Peyer's patch (tissue), 4 donors: ENCODE results near the gene ZNF598. TPM values are rescaled to one million over a fixed set of nuclear protein-coding genes. Genes with fewer than 3 reads are reported as not detected.

ENCODE experiments used
- DNase-seq, 3 donors: peaks; one replicate each; pipeline ENCODE4 v3.0.0-alpha.2; 2017 to 2019
- H3K27ac ChIP-seq, 4 donors: fragments of 200-600 bp; sonication (generic); one replicate each; pipeline ENCODE4 v1.5.1; 2016 to 2019
- H3K27me3 ChIP-seq, 2 donors: fragments of 200-600 bp; sonication (generic); one replicate each; pipeline ENCODE4 v1.5.1; 2019
- H3K36me3 ChIP-seq, 3 donors: fragments of 200-600 bp; sonication (generic); one replicate each; pipeline ENCODE4 v1.5.1; 2016 to 2019
- H3K4me1 ChIP-seq, 4 donors: fragments of 200-600 bp; sonication (generic); one replicate each; pipeline ENCODE4 v1.5.1; 2016 to 2019
- H3K4me3 ChIP-seq, 4 donors: fragments of 200-600 bp; sonication (generic); 1 replicate in 3 of 4; 2 replicates in 1 of 4; pipeline ENCODE4 v1.5.1; 2016 to 2019; ENCODE audit warnings: mild to moderate bottlenecking in 1 of 4
- H3K9me3 ChIP-seq, 4 donors: fragments of 200-600 bp; sonication (generic); one replicate each; pipeline ENCODE4 v1.5.1; 2016 to 2019; ENCODE audit warnings: mild to moderate bottlenecking in 1 of 4
- POLR2A ChIP-seq, 2 donors: fragments of 450-650 bp; IDR thresholded peaks; one replicate each; pipeline ENCODE4 v1.5.1; 2017; ENCODE audit warnings: antibody characterized with exemption in 2 of 2, mild to moderate bottlenecking in 2 of 2, moderate library complexity in 2 of 2
- total RNA-seq, 4 donors: library from RNA; depleted of rRNA; stranded (reverse); fragments of >200 nt; gene quantifications; one replicate each; pipeline ENCODE4 v1.1.0, GENCODE V29; 2016
- TF ChIP-seq, protein P1 (sequence below), 6 experiments: fragments of 450-650 bp in 4 of 6; fragments of 200-600 bp in 2 of 6; sonication (generic) in 1 of 6; IDR thresholded peaks; one replicate each; pipeline ENCODE4 v1.5.1; 2017 to 2019; ENCODE audit warnings: antibody characterized with exemption in 6 of 6, mild to moderate bottlenecking in 3 of 6, moderate library complexity in 1 of 6

The ZNF598 gene
- total RNA-seq, 4 donors from 2014 or later = 48.5 to 84.0 (median 51.4) TPM

DNA sequence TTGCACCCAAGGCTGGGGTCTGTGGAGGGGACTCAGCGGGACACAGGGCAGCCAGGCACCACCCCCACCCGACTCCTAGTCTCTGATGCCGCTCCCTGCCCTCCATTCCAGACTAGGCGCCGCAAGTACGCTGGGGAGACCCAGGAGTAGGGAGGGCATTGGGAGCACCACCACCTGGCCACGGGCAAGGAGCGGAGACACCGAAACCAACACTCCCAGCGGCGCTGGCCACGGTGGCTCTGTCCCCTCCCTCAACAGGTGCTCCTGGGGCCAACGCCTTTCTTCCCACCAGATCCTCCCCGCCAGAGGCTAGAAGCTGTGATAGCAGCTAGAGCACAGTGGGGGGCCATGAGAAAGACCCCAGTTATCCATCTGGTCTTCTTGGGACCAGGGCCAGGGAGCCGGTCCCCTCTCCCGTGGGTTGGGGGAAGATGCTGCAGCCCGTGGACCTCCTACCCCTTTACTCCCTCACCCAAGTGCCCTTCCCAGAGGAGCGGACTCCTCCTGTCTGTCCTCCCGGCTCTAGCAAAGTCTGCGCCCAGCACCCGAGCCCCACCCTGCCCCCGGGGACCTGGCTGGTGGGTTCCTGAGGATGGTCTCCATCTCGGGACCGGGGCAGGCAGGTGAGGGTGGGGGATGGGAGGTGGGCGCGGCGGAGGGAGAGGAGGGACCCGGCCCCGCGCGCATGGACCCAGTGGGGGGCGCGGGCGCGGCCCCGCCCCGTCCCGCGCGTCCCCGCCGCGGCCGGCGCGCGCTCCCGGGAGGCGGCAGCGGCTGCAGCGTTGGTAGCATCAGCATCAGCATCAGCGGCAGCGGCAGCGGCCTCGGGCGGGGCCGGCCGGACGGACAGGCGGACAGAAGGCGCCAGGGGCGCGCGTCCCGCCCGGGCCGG lies 20.2 kb downstream of the ZNF598 start, which contains the start of gene SYNGR3:
SYNGR3 (plus strand) TSS at position 762 of the 892 bp plus-strand sequence. CDS start 133 bp downstream, outside the sequence.
- peak in 1 of 3 donors; percentile 23 for DNase-seq
- TF ChIP-seq, protein P1, sequence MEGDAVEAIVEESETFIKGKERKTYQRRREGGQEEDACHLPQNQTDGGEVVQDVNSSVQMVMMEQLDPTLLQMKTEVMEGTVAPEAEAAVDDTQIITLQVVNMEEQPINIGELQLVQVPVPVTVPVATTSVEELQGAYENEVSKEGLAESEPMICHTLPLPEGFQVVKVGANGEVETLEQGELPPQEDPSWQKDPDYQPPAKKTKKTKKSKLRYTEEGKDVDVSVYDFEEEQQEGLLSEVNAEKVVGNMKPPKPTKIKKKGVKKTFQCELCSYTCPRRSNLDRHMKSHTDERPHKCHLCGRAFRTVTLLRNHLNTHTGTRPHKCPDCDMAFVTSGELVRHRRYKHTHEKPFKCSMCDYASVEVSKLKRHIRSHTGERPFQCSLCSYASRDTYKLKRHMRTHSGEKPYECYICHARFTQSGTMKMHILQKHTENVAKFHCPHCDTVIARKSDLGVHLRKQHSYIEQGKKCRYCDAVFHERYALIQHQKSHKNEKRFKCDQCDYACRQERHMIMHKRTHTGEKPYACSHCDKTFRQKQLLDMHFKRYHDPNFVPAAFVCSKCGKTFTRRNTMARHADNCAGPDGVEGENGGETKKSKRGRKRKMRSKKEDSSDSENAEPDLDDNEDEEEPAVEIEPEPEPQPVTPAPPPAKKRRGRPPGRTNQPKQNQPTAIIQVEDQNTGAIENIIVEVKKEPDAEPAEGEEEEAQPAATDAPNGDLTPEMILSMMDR (IDR thresholded peaks at IDR 0.05) = no peak
- TF ChIP-seq POLR2A (IDR thresholded peaks at IDR 0.05) = no peak
- H3K36me3 ChIP-seq = peaks cover 0 to 23% (median 0%) of the 10 kb centered on the region in 3 donors
- peaks cover 0 to 4% (median 0%) of the 10 kb centered on the region in 4 donors for H3K9me3 ChIP-seq
- H3K4me3 ChIP-seq = peak within 1 kb of the TSS; percentile 46 to 71 (median 52)
- peaks cover 0 to 22% of the 10 kb centered on the region in 2 donors for H3K27me3 ChIP-seq
- peak within 1 kb of the TSS; percentile 4 to 85 (median 80) for H3K27ac ChIP-seq
- H3K4me1 ChIP-seq = peaks cover 3 to 57% (median 24%) of the 10 kb centered on the region in 4 donors

DNA sequence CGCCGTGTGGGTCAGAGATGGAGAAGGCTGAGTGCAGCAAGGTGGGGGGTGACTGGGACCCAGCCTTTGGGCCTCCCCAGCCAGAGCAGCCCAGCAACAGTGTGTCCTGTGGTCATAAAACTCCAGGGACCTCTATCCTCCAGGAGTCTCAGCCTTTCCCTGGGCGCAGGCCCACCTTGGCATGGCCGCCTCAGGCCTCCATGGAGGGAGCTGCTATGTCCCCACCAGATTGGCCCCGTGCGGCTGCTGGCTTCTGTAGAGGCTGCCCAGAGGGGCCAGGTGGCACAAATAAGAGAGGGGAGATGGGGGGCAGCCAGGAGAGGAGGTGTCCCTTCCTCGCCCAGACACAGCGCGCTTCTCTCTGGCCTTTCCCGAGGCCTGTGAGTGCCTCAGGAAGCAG lies 22.4 kb downstream of the ZNF598 start:
- Histone ChIP-seq H3K27me3 (peaks cover 0 to 22% of the 10 kb centered on the region in 2 donors), H3K4me3 (no peak overlapping the region), H3K36me3 (peaks cover 0 to 23% (median 0%) of the 10 kb centered on the region in 3 donors), H3K4me1 (peaks cover 3 to 69% (median 31%) of the 10 kb centered on the region in 4 donors), H3K9me3 (no peaks in the 10 kb centered on the region), H3K27ac (no peak overlapping the region)
- no peak for TF ChIP-seq POLR2A (IDR thresholded peaks at IDR 0.05)
- TF ChIP-seq, protein P1 (IDR thresholded peaks at IDR 0.05) = no peak
- no peak for DNase-seq

DNA sequence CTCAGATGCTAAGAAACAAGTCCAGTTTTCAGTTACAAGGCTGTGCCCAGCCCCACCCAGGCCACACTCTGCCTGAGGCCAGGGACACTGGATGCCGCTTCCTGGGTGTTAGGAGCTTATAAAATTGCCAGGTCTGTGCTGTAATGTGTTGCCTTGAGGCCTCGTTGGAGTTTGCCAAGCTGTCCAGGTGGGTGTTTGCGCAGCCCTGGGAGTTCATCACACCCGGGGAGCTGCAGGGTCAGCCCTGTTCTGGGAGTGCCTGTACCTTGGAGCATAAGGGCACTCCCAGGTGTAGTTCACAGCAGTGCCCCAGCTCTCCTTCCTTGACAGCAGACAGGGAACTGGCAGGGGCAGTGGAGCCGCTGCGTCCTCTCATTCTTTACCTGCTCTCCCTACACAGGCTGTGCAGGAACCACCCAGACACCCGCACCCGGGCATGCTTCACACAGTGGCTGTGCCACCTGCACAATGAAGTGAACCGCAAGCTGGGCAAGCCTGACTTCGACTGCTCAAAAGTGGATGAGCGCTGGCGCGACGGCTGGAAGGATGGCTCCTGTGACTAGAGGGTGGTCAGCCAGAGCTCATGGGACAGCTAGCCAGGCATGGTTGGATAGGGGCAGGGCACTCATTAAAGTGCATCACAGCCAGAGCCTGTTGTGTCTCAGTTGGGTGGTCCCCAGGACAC lies 24.0 kb downstream of the ZNF598 start:
- Histone ChIP-seq H3K4me3 (peak overlapping the region in 3 of 4 donors; percentile 81 to 92 (median 91)), H3K4me1 (peaks cover 3 to 69% (median 23%) of the 10 kb centered on the region in 4 donors), H3K27me3 (peaks cover 0 to 14% of the 10 kb centered on the region in 2 donors), H3K9me3 (no peaks in the 10 kb centered on the region), H3K27ac (peak overlapping the region in 3 of 4 donors; percentile 76 to 97 (median 97)), H3K36me3 (peaks cover 0 to 23% (median 0%) of the 10 kb centered on the region in 3 donors)
- TF ChIP-seq, protein P1 (IDR thresholded peaks at IDR 0.05) = no peak
- TF ChIP-seq POLR2A (IDR thresholded peaks at IDR 0.05) = peak; percentile 76 to 79
- peak in 2 of 3 donors; percentile 77 to 82 for DNase-seq

DNA sequence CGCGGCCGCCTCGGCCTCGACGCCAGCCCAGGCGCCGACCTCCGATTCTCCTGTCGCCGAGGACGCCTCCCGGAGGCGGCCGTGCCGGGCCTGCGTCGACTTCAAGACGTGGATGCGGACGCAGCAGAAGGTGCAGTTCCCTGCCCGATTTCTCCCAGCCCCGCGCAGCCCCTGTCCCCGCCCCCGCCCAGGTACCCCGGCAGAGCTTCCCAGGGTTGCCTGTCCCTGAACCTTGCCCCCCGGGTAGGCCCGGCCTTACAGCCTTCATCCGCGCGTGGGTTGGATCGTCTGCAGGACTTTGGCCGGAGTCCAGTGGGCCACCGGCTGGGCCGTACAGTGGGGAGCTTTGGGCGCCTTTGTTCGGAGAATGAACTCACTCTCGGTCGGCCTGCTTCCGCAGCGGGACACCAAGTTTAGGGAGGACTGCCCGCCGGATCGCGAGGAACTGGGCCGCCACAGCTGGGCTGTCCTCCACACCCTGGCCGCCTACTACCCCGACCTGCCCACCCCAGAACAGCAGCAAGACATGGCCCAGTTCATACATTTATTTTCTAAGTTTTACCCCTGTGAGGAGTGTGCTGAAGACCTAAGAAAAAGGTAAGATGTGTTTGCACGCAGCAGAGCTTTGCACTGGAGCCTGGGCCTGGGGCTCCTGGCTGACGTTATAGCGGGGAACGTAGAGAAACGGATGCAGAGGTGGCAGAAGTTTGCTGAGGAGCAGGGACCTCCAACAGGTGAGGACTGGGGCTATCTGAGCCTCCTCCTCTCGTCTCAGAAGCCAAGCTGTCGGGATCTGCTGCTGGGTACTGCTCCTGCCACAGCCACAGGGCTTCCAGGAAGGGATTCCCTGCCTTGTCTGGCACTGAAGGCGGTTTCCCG lies 25.0 kb downstream of the ZNF598 start:
- peak; percentile 30 to 85 (median 80) for DNase-seq
- Histone ChIP-seq H3K4me3 (peak overlapping the region; percentile 81 to 92 (median 90)), H3K27me3 (peaks cover 0 to 6% of the 10 kb centered on the region in 2 donors)

More for the DNA sequence above, 25.0 kb downstream of the ZNF598 start:
- TF ChIP-seq, protein P1 (IDR thresholded peaks at IDR 0.05) = no peak
- peak; percentile 6 to 54 for TF ChIP-seq POLR2A (IDR thresholded peaks at IDR 0.05)
- peak overlapping the region; percentile 76 to 97 (median 87) for H3K27ac ChIP-seq
- peaks cover 3 to 70% (median 19%) of the 10 kb centered on the region in 4 donors for H3K4me1 ChIP-seq
- H3K9me3 ChIP-seq = no peaks in the 10 kb centered on the region
- H3K36me3 ChIP-seq = peaks cover 0 to 23% (median 0%) of the 10 kb centered on the region in 3 donors
